GM21576 (cell line): Measurements from ENCODE around the gene CNBP.

Experiments
- ATAC-seq: cut with Tn5 transposase; IDR thresholded peaks from one replicate; pipeline ENCODE4 v1.9.1; 2021; ENCODE audit warnings: mild to moderate bottlenecking, moderate library complexity; ENCODE audit not compliant: unreplicated experiment

The CNBP gene

DNA sequence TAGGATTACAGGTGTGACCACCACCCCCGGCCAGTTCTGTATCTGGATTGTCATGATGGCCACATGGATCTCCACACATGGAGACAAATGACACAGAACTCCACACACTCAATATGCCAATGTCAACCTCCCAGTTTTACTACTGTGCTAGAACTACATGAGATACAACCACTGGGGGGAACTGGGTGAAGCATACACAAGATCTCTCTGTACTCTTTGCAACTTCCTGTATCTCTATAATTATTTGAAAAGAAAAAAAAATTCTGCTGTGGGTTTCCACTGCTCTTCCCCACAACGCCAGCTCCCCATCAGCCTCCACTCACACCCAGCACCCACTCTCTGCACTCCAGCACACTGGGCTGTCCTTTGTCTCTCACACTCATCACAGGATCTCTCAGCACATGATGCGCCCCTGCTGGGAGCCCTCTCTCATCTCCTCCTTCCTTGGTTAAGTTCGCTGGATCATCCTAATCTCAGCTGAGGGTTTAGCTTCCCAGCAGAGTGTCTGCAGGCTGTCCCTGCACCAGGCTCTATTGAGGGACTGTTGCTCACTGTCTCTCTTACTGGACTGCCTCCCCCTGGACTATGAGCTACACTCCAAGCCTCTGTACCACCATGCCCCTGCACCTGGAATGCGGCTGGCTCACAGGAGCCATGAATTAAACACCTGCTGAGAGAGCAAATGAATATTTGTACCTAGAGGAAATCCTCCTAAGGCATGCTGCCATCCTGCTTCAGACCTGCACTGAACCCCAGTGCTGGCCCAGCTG lies 51.4 kb downstream of the CNBP start:
- ATAC-seq: no peak

DNA sequence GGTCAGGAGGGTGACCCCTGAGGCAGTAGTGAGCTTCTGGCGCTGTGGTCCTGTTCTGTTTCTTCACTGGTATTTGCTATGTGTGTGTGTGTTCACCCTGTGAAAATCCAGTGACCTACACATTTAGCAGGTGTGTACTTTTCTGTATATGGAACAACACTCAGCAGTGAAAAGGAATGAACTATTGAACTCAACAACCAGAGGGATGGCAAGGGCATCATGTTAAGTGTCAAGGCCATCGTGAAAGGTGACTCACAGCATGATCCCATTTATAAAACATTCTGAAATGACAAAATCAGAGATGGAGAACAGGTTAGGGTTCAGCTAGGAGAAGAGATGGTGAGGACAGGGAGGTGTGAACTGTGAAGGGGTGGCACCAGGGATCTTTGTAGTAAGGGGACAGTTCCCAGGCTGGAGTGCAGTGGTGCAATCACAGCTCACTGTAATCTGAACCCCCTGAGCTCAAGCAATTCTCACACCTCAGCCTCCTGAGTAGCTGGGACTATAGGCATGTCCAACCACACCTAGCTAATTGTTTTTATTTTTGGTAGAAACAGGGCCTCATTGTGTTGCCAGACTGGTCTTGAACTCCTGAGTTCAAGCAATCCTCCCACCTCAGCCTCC lies 52.1 kb downstream of the CNBP start:
- no peak for ATAC-seq

DNA sequence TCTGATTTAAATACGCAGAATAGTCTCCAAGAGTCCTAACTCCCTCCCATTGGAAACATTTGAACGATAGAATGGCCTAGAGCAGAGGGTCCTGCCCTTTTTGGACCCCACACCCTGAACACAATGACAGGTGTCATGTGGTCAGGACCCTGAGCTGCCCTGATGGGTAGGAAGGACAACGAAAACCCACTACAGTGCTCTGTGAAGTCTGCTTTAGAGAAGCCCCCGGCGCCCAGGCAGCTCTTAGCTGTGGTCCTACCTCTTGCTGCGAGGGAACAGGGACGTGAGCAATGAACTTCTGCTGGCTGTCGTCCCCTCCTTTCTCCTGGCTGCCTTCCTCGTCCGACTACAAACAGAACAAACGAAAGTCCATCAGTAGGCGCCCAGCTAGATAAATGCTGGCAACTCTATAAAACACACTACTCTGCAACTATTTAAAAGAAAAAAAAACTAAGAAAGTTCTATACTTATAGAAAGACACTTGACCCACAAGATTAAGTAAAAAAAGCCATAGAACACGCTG lies 53.3 kb downstream of the CNBP start:
- no peak for ATAC-seq

DNA sequence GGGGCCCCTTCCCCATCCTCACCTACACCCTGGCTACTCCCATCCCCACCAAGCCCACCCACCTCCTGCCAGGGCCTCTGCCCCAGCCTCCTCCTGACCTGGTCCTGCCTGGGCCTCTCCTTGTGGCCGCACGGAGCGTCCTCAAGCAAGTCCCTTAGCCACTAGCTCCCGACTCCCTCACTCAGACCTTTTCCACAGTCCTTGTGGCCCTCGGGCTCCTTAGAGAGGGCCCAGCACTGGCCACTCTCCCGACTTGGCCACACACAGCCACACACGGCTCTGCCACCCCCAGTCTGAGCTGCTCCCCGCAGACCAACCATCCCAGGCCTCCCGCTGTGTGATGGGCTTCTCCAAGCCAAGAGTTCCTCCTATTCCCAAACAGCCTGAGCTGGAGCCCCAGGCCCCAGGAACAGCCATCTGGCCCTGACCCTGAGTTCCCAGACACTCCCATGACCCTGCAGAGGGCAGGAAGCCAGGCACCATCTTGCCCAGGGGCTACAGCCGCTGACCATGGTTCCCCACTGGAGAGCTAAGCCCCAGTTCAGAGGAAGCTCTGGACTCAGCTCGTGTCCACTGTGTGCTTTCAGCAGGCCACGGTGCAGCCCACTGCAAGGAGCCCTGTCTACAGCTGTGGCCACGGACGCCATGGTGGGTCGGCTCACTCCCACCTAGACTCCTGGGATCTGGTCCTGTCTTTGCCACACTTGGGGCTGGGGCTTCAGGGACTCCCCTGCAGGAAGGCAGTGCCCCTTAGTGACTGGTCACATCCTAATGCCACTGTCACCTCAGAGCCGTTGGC lies 55.1 kb downstream of the CNBP start:
- no peak for ATAC-seq

DNA sequence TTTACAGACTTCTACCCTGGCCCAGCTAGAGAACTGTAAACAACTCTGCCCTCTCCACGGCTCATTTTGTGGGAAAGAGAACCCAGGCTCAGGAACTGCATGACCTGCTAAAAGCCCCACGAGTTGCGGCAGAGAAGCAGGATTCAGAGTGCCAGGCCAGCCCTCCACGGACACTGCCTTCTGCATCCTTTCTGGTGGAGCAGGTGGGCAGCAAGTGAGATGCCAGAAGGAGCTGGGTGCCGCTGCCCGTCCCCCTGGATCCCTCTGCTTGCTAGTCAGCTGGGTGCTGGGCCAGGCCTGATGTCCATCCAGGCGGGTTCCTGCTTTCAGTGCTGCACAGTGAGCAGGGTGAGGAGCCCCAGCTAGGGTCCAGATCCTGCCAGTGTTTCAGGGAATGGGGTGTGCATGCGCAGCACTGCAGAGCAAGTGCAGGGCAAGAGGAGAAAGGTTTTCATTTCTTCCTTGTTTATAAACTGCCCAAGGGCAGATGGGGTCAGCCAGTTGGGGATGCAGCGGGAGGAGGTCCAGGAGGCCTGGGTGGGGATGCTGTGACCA lies 56.9 kb downstream of the CNBP start:
- no peak for ATAC-seq

DNA sequence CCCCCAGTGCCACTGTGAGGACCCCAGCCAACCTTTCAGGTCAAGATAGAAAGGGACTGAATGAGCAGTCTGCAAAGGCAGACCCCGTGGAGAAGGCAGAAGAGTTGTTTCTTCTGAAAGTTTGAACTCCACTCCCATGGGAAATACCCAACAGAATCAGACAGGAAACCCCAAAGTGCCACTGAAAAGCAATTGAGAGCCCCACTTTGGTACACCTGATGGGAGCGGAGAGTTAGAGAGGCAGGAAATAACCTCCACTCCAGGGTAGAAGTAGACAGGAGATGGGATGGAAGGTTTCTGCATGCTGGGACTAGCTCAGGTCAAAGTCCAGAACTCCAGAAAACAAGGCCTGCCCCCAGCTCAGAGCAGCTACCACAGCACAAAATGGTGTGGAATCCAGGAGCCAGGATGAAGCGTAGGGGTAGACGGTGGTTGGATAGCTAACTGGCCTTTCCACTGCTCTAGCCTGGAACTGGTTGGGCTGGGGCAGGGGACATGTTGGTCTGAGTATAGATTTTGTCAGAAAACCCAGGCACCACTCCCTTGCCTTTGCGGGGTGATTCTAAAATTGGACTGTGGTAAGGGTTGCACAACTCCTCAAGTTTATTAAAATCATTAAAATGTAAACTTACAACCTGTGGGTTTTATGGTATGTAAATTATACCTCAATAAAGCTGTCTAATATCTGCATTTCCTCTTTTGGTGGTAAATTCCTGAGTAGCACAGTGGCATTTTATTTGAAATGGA lies 60.2 kb downstream of the CNBP start:
- ATAC-seq: no peak

DNA sequence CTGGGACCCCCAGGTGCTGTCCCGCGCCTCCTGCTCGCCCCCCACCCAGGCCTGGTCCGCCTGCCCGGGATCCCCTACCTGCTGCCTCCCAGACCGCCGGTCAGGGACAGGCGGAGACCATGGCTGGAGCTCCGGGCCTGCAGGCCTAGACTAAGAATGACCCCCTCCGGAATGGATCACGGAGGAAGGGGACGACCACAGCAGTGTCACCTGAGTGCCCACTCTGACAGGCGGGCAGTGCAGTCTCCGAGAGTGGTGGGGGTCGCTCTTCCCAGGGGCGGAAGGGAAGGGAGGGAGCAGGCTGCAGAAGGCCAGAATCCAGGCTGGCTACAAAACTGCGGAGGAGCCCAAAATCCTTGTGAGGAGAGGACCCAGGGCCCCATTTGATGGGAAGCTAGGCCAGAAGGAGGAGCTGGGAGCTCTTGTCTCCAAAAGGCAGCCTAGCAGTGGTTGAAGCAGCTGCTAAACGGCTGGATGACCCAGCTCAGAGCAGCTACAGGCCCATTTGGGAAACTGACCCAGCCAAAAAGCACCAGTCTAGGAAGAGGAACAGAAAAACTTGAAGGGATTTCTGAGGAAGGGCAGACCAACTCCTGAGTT lies 61.2 kb downstream of the CNBP start:
- no peak for ATAC-seq

DNA sequence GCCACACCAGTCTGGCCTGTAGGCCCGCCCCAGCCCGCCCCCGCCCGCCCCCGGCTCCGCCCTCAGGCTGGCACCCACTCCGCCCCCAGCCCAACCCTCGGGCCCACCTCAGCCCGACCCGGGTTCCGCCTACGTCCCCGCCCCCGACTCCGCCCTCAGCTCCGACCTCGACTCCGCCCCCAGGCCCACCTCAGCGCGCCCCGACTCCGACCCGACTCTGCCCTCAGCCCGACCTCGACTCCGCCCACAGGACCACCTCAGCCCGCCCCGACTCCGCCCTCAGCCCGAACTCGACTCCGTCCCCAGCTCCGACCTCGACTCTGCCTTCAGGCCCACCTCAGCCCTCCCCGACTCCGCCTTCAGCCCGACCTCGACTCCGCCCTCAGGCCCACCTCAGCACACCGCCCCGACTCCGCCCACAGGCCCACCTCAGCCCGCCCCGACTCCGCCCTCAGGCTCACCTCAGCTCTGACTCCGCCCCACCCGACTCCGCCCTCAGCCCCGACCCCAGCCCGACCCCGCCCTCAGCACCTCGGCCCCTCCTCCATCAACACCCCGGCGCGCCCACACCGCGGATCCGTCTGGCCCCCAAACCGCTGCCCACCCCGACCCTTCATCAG lies 61.8 kb downstream of the CNBP start, which contains the start of gene RAB43:
TSS of gene RAB43 (minus strand) at position 13 of the 620 bp plus-strand sequence. CDS start 315 bp downstream, outside the sequence.
- peak; percentile 32 for ATAC-seq

DNA sequence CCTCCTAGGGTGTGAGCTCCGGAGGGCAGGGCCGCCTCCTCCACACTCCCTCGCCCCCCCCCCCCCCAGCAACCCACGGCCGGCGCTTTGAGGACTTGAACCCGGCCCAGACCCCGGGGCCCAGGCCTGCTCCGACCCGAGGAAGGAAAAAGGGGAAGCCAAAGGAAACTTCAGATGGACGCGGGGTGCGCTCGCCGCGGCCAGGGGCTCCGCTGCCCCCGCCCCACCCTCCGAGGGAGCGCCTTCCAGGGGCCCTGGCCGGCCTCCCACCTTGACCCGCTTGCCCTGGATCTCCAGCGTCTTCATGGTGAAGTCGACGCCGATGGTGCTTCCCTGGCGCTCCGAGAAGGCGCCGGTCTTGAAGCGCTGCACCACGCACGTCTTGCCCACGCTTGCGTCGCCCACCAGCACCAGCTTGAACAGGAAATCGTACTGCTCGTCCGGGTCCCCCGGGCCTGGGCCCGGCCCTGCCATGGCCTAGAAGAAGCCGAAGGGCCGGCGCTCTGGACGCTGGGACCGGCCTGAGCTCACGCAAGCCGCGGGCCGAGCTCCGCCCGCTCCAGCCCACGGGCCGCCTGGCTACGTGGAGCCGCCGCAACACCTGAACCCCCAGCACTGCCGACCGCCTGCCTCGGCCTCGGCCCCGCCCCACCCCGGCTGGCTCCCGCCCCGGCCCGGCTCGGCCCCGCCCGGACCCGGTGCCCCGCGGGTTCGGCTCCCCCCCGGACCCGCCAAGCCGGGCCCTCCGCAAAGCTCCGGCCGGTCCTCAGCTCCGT lies 62.5 kb downstream of the CNBP start:
- peak; percentile 2 for ATAC-seq

DNA sequence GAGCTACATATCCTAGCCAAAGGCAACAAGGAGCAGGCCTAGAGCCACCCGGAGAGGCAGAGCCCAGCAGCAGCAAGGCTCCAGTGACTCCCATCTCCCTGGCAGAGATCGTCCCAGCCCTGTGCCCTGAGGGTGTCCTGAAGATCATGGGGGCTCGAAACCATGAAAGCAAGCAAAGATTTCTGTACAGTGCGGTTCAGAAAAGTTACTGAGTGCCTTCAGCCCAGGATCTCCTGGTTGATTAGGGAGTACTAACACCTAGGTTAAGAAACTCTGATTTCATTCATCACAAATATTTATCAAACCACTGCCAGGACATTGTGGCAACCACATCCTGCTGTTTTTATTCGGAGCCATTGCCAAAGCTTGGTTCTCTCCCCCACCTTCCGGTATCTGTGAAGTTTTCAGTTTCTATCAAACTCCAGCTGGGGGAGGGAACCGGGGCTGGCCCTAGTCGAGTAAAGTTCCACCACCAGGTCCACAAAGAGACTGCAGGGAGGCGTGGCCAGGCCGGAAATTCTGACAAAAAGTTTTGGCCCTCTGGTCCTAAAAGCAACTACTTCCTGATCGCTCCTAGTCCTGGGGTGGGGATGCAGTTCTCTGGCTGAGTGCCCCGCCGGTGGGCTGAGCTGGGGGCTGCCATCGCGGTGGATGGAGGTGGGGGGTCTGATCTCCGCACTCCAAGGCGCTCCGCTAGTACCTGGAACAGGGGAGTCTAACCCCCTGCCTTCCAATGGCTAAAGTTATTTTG lies 63.3 kb downstream of the CNBP start:
- ATAC-seq: peak; percentile 73

DNA sequence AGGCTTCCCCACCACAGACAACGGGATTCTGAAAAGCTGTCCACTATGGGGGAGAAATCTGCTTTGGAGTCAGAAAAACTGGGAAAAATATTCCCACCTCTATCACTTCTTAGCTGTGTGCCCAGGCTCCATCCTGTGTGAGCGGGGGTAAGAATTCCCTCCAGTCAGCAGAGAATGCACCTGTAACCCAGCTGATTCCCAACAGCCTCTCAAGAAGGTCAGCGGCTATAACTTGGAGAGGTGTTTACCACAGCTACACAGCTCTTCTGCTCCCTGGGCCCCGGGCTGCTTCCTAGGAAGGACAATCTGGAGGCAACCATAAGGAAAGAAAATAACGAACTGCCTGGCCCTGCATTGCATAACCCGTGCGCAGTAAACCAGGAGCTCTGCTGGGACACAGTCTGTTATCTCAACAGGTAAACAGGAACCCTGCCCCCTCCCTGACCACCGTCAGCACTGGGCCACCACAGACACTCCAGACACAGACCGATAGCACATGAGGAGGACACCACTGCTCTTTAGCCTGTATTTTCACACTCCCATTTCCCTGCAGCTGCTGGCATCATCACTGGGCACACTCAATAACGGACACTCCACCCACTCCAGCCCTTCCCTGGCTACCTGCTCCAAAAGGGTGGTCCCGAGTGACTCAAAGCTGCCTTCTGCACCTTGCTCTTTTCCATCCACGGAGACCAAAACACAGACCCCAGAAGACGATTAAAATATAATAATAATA lies 64.2 kb downstream of the CNBP start:
- no peak for ATAC-seq

DNA sequence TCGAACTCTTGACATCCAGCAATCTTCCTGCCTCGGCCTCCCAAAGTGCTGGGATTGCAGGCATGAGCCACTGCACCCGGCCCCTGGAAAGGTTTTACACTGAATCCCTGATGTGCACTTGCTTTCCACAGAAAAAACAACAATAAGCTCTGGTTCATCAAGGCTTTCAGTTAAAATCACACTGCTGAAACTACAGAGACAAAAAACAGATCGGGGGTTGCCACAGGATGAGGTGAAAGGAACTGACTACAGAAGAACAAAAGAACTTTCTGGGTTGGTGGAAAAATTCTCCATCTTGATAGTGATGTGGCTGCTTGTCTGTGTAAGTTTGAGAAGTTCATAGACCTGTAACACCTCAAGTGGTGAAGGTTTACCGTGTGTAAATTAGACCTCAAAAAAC lies 65.0 kb downstream of the CNBP start:
- ATAC-seq: no peak
